ENCODE data around the gene PRDM11.

The PRDM11 gene

DNA sequence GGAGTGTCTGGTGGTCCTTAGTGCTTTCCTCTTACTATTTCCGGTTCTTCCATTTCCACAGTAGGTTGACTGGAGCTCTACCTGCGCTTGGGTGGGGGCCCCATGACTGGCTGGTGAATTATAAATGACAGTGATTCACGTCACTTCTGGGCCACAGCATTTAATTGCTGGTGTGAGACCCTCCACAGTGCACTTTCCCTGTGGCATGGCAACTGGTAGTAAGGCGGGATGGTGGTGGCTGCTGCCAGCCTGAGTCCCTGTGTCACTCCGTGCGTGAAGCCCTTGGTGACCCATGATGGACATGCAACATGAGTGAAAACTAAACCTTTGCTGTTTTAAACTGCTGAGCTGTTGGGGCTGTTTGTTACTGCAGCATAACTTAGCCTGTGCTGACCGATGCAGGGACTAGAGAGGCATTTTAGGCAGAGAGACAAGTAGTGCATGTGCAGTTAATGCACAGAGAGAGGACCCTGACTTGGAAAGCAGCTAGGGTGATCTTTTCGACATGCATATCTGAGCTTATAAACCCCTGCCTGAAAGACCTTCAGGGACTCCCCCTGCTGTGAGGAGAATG, 3.1 kb downstream of the PRDM11 start:
- TF ChIP-seq, protein P1, sequence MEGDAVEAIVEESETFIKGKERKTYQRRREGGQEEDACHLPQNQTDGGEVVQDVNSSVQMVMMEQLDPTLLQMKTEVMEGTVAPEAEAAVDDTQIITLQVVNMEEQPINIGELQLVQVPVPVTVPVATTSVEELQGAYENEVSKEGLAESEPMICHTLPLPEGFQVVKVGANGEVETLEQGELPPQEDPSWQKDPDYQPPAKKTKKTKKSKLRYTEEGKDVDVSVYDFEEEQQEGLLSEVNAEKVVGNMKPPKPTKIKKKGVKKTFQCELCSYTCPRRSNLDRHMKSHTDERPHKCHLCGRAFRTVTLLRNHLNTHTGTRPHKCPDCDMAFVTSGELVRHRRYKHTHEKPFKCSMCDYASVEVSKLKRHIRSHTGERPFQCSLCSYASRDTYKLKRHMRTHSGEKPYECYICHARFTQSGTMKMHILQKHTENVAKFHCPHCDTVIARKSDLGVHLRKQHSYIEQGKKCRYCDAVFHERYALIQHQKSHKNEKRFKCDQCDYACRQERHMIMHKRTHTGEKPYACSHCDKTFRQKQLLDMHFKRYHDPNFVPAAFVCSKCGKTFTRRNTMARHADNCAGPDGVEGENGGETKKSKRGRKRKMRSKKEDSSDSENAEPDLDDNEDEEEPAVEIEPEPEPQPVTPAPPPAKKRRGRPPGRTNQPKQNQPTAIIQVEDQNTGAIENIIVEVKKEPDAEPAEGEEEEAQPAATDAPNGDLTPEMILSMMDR (IDR thresholded peaks at IDR 0.05) = no peak

DNA sequence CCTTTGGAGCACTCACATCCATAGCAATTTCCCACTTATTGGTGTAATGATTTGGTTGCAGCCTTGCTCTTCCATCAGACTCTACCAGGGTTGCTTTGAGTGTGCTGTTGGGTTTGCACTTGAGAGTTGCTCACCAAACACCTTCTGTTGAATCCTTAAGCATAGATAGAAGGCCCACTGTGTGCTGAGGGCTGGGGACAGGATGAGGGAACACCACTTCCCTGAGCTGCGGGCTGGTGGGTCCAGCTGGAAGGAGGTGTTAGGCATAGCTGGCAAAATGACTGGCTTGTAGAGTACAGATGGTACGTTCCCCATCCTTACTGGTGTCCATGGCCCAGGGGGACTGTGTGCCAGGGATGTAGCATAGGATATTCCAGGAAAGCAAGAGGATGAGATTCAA, 3.9 kb downstream of the PRDM11 start:
- TF ChIP-seq, protein P1 (IDR thresholded peaks at IDR 0.05) = no peak

DNA sequence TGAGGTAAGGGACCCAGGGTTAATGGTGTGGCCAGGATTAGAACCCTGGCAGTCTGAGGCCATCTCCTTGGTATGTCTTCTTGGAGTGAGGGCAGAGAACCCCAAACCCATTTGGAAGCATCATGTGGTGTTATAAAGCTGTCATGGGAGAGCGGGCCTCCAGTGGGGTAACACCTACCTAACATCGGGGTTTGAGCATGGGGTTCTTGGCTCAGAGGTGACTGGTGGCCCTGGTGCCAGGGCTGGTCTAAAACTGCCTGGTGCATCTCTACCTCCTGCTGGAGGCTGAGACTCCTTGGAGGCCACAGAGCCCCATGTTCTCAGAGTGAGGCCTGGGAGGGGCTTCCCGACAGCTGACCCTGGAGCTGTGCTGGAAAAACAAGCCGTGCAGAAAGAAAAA, 4.5 kb downstream of the PRDM11 start:
- TF ChIP-seq, protein P1 (IDR thresholded peaks at IDR 0.05) = no peak

DNA sequence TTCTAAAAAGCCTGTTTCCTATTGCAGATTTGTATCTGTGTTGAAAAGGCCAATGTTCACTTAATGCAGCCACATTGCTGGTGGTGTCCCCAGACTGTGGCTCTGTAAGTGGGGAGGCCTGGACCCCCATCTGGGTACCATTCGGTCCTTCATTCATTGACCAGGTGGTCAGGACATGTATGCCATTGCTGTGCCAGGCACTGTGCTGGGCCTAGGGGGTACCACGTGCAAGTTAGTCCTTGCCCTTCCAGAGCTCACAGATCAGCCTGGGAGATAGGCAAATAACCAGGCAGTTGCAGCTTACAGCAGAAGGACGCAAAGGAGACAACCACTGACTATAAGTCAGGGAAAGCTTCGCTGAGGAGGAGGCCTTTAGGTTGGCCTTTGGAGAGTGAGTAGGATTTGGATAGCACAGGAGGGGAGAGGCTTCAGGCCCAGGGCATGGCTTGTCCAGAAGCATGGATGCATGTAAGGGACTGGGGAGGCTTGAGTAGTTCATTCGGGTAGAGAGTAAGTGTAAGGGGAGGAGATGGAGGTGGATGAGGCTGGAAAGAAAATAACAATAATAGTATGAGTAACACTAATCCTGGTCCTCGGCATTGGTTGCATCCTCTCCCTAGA, 5.0 kb downstream of the PRDM11 start:
- TF ChIP-seq, protein P1 (IDR thresholded peaks at IDR 0.05) = no peak

DNA sequence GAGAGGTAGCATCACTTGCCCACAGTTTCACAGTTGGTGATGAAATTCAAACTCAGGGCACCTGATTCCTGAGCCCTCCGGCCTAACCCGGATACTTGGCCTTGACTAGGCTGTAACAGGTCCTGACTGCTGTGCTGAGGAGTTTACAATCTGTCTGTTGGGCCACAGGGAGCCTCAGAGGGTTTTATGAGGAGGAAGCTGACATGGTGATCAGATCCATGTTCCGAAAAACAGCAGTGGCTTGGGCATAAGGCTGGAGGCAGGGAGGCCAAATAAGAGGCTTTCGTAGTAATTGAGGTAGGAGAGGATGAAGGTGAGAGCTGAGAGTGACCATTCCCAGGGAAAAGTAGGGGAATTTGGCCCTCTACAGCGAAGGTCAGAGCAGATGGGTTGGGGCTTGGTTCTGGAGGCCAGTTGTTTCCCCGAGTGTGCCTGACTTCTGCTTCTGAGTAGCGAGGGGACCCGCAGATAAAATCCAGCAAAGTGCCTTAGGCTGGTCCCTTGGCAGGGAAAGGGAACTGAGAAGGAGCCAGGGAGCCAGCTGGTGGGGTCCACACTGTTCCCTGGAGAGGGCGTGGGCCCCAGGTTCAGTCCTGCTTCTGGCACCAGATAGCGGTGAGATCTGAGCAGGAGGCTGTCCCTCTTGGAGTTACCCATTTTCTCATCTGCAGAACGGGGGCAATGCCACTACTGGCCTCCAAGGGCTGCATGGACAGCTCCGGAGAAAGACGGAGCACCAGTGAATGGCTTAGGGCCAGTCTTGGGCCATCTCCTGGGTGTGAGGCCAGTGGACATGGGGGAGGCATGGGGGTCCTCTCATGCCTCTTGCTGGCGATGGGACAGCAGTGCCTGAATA, 6.5 kb downstream of the PRDM11 start:
- TF ChIP-seq, protein P1 (IDR thresholded peaks at IDR 0.05) = no peak

DNA sequence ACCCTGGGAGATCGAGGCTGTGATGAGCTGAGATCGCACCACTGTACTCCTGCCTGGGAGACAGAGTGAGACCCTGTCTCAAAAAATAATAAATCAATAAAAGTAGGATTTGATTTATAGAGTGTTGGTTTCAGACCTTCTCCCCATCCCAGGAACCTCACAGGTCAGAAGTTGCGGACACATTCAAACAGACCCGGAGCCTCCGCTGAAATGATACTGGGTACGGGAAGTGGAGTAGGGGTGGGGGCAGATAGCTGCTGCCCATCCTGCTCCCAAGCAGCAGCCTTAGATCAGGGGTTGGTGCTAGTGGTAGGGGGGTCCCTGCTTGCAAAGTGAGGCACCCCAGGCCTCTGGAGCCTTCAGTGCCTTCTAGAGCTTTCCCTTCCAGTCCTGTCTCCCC, 7.8 kb downstream of the PRDM11 start:
- TF ChIP-seq, protein P1 (IDR thresholded peaks at IDR 0.05) = no peak

DNA sequence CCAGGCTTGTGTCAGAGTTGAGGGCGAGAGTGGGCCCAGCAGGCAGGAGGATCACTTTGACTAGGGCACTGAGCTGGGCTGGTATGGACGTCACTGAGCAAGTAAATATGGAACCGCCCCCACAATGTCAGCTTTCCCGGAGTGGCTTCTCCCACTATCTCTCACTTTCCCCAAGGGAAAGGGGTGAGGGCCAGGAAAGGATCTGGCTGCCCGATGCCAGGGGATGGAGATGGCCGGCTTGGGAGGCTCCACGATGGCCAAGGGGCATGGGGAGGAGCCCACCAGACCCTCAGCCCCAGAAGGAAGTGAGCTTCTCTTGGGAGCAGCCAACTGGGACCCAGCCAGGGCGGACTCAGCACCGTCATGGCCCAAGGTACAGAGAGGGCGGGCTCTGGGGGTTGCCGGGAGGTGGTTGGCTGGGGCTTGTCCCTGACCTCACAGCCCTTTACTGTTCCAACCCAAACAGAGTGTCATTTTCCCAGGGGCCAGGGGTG, 8.7 kb downstream of the PRDM11 start:
- TF ChIP-seq, protein P1 (IDR thresholded peaks at IDR 0.05) = no peak
